ENCODE measurements around the gene PWP2. TPM values are rescaled to one million over a fixed set of nuclear protein-coding genes. Genes with fewer than 3 reads are reported as not detected.
A peak's percentile ranks its signal among the peaks of the same experiment; 100 is the strongest.
"Not testable (repeated sequence)": the region's sequence is repeated elsewhere in the genome, so short reads cannot be mapped to it uniquely, and the experiment has no call there.

PWP2 gene
- polyA plus RNA-seq (27.3 to 34.2 TPM (median 29.5 TPM) in 3 replicates), polyA minus RNA-seq (45.9 to 91.6 TPM (median 46.0 TPM) in 3 replicates)
- 9.0 TPM for polyA plus RNA-seq (2011; ENCODE audit: low read depth)
- polyA plus RNA-seq (2011; cell fraction: cytosol; rRNA removed): 14.9 and 21.4 TPM in 2 replicates
- 49.9 and 54.0 TPM in 2 replicates for polyA plus RNA-seq (2011; cell fraction: nucleus; rRNA removed)
- polyA plus RNA-seq (2012; ENCODE audit: low replicate concordance): 17.4 and 34.8 TPM in 2 replicates
- 31.1 TPM for polyA minus RNA-seq (2011; cell fraction: cytosol; rRNA and poly(A)+ RNA removed)
- polyA minus RNA-seq (2011; cell fraction: nucleus; rRNA and poly(A)+ RNA removed): 35.3 and 61.4 TPM in 2 replicates

GRCh38 chr21:44107026-44107501 is at the start of gene PWP2:
Gene PWP2, plus strand, starts transcription at chr21:44107399. Its CDS starts 18 bp downstream, at chr21:44107417.
- H3K4me1 ChIP-seq (ENCODE audit: control insufficient read depth, extremely low read depth, insufficient read depth, low read length); H2AFZ ChIP-seq (ENCODE audit: control insufficient read depth, low read length); H3K4me2 ChIP-seq (ENCODE audit: control insufficient read depth, extremely low read depth, insufficient read depth, low read depth, low read length); H3K27ac ChIP-seq (ENCODE audit: control insufficient read depth, insufficient read depth, low read length); H3K9me1 ChIP-seq (ENCODE audit: control insufficient read depth, extremely low read depth, insufficient read depth, low read length); H3K79me2 ChIP-seq (ENCODE audit: control insufficient read depth, insufficient read depth, low read length); H3K27me3 ChIP-seq (ENCODE audit: control insufficient read depth, extremely low read depth, insufficient read depth, low read length); dilution Hi-C loops (cut with MboI; ENCODE audit: extremely low pct_ligation_motif_present, low sequenced_read_pairs); H4K20me1 ChIP-seq (ENCODE audit: control insufficient read depth, extremely low read depth, insufficient read depth, low read length); H3K9me3 ChIP-seq (ENCODE audit: control insufficient read depth, low read depth, low read length); DNase-seq (ENCODE audit: low read depth, low spot score); H3K36me3 ChIP-seq (ENCODE audit: control insufficient read depth in 2 of 2, extremely low read depth in 1 of 2, insufficient read depth in 2 of 2, low read length in 2 of 2): not testable (repeated sequence)
- peak within 1 kb of the TSS; percentile 47 for H3K9ac ChIP-seq (ENCODE audit: control insufficient read depth, extremely low read depth, insufficient read depth, low read length)
- peak within 1 kb of the TSS in 1 of 3 experiments; percentile 21 for H3K4me3 ChIP-seq (ENCODE audit: control insufficient read depth in 2 of 3, extremely low read depth in 1 of 3, insufficient read depth in 2 of 3, low read depth in 1 of 3, low read length in 3 of 3)
- peak; percentile 23 for FAIRE-seq

GRCh38 chr21:44057960-44058651 is 49.1 kb upstream of the PWP2 start:
- H3K27ac ChIP-seq (ENCODE audit: control insufficient read depth, insufficient read depth, low read length): no peak overlapping the region
- peaks cover 10 to 25% of the 10 kb centered on the region in 2 experiments for H3K36me3 ChIP-seq (ENCODE audit: control insufficient read depth in 2 of 2, extremely low read depth in 1 of 2, insufficient read depth in 2 of 2, low read length in 2 of 2)
- H3K4me3 ChIP-seq (ENCODE audit: control insufficient read depth in 2 of 3, extremely low read depth in 1 of 3, insufficient read depth in 2 of 3, low read depth in 1 of 3, low read length in 3 of 3): no peak overlapping the region
- dilution Hi-C loops (cut with MboI; ENCODE audit: extremely low pct_ligation_motif_present, low sequenced_read_pairs): no loop called here
- DNase-seq (ENCODE audit: low read depth, low spot score): no peak
- FAIRE-seq: no peak
- H3K9ac ChIP-seq (ENCODE audit: control insufficient read depth, extremely low read depth, insufficient read depth, low read length): no peak overlapping the region
- no peak overlapping the region for H2AFZ ChIP-seq (ENCODE audit: control insufficient read depth, low read length)
- no peaks in the 10 kb centered on the region for H3K9me3 ChIP-seq (ENCODE audit: control insufficient read depth, low read depth, low read length)
- peaks cover 7% of the 10 kb centered on the region for H3K79me2 ChIP-seq (ENCODE audit: control insufficient read depth, insufficient read depth, low read length)
- no peaks in the 10 kb centered on the region for H3K4me1 ChIP-seq (ENCODE audit: control insufficient read depth, extremely low read depth, insufficient read depth, low read length)
- H3K4me2 ChIP-seq (ENCODE audit: control insufficient read depth, extremely low read depth, insufficient read depth, low read depth, low read length): no peak overlapping the region
- no peaks in the 10 kb centered on the region for H3K27me3 ChIP-seq (ENCODE audit: control insufficient read depth, extremely low read depth, insufficient read depth, low read length)
- no peaks in the 10 kb centered on the region for H4K20me1 ChIP-seq (ENCODE audit: control insufficient read depth, extremely low read depth, insufficient read depth, low read length)
- H3K9me1 ChIP-seq (ENCODE audit: control insufficient read depth, extremely low read depth, insufficient read depth, low read length): no peaks in the 10 kb centered on the region
- TF ChIP-seq EZH2 (IDR thresholded peaks at IDR 0.05; ENCODE audit: low read length): no peak
- no peak for TF ChIP-seq CTCF (optimal IDR thresholded peaks at IDR 0.05 in 1 of 3, IDR thresholded peaks at IDR 0.05 in 1 of 3, conservative IDR thresholded peaks at IDR 0.05 in 1 of 3; ENCODE audit: extremely low read depth in 1 of 3, insufficient read depth in 2 of 3, low read length in 3 of 3)

Measured in keratinocyte (primary cell).